ACHN (cell line): Measurements from ENCODE around the gene DNHD1.
A peak's percentile ranks its signal among the peaks of the same experiment; 100 is the strongest.
"Not testable (repeated sequence)": the region's sequence is repeated elsewhere in the genome, so short reads cannot be mapped to it uniquely, and the experiment has no call there.

ENCODE experiments used
- DNase-seq: peaks from one replicate; pipeline ENCODE4 v3.0.0-alpha.2; 2015
- in situ Hi-C: cut with HindIII; loops from 2 replicates; pipeline ENCODE4 v1.10.0; 2017; ENCODE audit warnings: low sequenced_read_pairs, low pct_ligation_motif_present, low pct_unique_long_range_greater_than_20kb

Gene DNHD1

DNA sequence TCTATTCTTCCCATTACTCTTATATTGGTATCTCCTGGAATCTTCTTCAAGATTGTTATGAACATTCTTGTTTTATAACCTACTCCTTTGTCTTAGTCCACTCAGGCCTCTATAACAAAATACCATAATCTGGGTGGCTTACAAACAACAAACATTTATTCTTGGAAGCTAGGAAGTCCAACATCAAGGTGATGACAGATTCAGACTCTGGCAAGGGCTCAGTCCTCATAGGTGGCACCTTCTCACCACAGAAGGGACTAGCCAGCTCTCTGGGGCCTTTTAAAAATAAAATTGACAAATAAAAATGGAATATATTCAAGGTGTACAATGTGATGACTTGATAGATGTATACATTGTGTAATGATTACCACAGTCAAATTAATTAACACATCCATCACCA lies 19.8 kb downstream of the DNHD1 start:
- no peak for DNase-seq
- in situ Hi-C loops: no loop called here

- DNase-seq: no peak
Observed at GRCh38 chr11:6520265-6520664, 23.2 kb downstream of the DNHD1 start.

GRCh38 chr11:6521946-6522345 lies 24.9 kb downstream of the DNHD1 start:
- in situ Hi-C loops, DNase-seq: not testable (repeated sequence)

More at GRCh38 chr11:6520265-6520664, 23.2 kb downstream of the DNHD1 start:
- in situ Hi-C loops: no loop called here

GRCh38 chr11:6523253-6523652 lies 26.2 kb downstream of the DNHD1 start:
- in situ Hi-C loops: no loop called here
- DNase-seq: peak; percentile 30

DNA sequence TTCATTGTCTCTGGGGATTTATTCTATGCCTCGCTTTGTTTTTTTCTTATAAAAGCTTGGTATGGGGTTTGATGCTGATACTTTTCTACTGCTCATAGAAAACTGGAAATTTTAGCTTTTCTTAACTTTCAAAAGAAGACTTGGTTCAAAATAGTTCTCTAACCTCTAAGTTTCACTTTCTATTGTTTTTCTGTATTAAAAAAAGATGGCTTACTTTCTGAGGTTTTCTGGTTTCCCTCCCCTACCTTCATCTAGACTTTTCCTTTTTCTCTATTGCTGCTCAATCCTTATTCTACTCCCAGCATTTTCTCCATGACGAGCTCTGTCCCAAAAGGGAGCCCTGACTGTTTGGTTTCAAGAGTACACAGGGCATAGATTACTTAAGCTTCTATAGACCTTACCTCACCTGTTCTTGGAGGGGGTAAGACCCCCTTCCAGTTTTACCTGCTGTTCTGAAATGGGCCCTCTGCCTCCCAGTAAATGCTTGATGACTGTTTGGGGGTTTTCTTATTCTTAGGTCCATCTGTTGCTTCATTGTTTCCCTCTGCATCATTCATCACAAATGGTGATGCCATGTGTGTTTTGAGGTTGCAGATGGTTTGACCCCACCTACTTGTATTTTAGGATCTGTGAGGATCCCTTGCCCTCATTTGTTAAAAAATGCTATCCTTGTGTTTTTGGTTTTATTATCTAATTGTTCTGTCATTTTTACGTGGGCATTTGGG lies 29.5 kb downstream of the DNHD1 start:
- no peak for DNase-seq
- in situ Hi-C loops: no loop called here

DNA sequence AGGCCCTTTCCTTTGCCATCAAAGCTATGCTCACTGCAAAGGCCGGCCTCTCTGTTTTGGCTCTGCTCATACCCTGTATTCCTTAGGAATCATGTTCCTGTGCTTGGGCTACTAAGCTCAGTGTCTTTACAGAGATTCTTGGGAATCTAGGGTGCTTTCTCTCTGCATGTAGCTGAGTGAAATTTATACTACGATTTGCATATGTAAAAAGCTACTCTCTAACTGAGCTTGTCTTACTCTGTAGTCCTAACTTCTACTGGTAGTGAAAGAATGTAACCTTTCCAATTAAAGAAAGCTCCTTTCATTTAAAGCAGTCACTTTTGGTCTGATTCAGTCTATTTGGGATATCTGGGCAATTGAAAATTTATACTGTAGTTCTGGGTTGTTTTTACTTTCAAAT lies 32.2 kb downstream of the DNHD1 start:
- no peak for DNase-seq
- in situ Hi-C loops: no loop called here

- no peak for DNase-seq
- in situ Hi-C loops: no loop called here
Observed at GRCh38 chr11:6530848-6531247, 33.8 kb downstream of the DNHD1 start.

GRCh38 chr11:6531267-6531752 lies 34.2 kb downstream of the DNHD1 start:
- peak; percentile 48 for DNase-seq
- in situ Hi-C loops: no loop called here

- DNase-seq: no peak
- in situ Hi-C loops: no loop called here
Observed at GRCh38 chr11:6538456-6538855, 41.4 kb downstream of the DNHD1 start.

- DNase-seq: no peak
- in situ Hi-C loops: no loop called here
Observed at GRCh38 chr11:6538945-6539344, 41.9 kb downstream of the DNHD1 start.

- no peak for DNase-seq
- in situ Hi-C loops: no loop called here
Observed at GRCh38 chr11:6539748-6540268, 42.7 kb downstream of the DNHD1 start.

DNA sequence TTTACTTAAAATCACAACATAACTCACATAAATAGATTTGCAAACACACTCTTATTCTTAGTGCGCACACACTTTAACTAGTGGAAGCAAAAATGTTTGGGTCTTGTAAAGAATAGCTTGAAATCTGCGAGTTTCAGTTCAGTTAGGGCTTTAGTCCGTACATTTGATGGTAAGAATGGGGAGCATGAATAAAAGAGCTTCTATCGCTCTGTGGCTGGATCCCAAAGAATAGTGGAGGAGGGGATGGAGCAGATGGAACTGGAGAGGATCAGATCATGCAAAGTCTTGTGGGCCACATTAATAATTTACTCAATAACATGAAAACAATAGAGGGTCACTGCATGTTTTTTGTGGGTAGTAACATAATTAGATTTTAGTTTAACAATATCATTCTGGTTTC lies 44.3 kb downstream of the DNHD1 start:
- no peak for DNase-seq

DNA sequence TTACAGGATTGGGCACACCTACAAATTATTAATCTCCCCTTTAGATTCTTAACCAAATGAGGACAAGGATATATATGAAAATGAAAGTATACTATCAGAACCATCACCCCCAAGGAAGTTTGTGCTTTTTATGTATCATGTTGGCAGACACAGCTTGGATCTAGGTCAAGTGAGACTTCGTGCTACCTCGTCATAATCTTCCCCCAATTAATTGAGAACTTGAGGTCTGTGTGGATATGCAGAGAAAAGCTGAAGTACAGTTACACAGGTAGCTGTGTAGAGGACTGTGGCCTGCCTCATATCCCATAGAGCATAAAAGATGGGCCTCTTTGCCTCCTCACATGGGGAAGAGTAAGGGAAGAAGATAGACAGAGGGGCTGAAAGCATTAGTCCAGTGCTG lies 45.6 kb downstream of the DNHD1 start:
- in situ Hi-C loops: no loop called here

More for the DNA sequence above, 44.3 kb downstream of the DNHD1 start:
- in situ Hi-C loops: no loop called here

DNA sequence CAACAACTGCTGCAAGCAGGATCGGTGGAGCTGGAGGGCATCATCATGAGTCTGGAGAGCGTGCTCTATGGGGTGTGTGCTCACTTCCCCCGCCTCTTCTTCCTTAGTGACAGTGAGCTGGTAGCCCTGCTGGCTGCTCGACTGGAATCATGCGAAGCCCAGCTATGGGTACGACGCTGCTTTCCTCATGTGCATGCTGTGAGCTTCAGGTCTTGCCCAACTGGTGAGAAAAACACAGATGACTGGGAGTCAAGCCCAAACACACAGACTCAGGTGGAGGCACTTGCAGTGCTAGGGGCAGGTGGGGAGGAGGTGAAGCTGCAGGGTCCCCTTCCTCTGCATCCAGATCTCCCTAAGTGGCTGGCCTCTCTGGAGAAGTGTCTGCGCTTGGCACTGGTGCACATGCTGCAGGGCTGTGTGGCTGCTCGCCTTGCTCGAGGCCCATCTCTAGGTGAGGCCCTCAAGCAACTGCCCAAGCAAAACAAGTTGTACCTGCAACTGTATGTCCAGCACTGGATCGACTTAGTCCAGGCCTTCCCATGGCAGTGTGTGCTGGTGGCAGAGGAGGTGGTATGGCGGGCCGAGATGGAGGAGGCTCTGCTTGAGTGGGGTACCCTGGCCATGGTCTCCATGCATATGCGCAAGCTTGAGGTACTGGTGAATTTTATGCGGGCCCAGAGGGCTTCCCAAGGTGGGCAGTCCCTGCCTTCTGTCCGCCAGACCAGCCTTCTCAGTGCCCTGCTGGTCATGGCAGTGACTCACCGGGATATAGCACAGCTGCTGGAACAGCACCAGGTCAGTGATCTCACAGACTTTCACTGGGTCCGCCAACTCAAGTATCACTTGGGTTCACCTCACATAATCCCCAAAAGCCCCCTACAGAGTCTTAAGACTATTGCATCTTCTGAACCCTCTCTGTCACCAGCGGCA lies 48.1 kb downstream of the DNHD1 start:
- DNase-seq: no peak
- in situ Hi-C loops: no loop called here

More for the DNA sequence above, 45.6 kb downstream of the DNHD1 start:
- DNase-seq: no peak

DNA sequence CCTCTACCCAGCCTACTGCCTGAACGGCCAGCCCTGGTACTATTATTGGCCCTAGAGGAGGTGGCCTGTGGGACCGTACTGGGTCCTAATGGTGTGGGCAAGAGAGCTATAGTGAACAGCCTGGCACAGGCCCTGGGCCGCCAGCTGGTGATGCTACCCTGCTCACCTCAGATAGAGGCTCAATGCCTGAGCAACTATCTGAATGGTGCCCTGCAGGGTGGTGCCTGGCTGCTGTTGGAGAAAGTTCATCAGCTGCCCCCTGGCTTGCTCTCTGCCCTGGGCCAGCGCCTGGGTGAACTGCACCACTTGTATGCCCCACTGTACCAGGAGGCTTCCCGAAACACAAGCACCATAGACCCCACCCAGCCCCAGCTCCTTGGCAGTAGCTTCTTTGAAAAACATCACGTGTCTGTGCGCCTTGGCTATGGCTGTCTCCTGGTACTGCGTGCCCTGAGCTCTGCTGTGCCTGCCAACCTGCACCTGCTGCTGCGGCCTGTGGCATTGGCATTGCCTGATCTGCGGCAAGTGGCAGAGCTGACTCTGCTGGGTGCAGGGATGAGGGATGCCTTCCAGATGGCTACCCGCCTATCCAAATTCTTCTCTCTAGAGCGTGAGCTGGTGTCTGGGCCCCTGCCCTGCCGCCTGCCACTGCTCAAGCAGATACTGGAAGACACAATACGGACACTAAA lies 49.0 kb downstream of the DNHD1 start:
- no peak for DNase-seq
- in situ Hi-C loops: no loop called here

DNA sequence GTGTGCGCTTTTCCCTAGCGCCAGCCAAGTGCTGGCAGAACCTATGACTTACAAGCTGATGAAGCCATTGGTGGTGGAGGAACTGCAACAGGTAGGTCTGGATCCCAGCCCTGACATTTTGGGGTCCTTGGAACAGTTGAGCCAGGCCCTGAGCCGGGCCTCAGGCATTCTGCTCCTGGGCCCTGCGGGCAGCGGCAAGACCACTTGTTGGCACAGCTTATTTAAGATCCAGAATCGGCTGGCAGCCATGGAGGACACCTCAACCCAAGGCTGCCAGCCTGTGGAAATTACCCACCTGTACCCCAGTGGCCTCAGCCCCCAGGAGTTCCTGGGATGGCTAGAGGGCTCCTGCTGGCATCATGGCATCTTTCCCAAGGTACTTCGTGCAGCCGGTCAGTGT lies 49.7 kb downstream of the DNHD1 start:
- in situ Hi-C loops: no loop called here
- no peak for DNase-seq

- DNase-seq: no peak
- in situ Hi-C loops: no loop called here
Observed at GRCh38 chr11:6547177-6547576, 50.1 kb downstream of the DNHD1 start.

- in situ Hi-C loops: no loop called here
- DNase-seq: no peak
Observed at GRCh38 chr11:6548121-6548520, 51.0 kb downstream of the DNHD1 start.

GRCh38 chr11:6548641-6549040 lies 51.6 kb downstream of the DNHD1 start:
- in situ Hi-C loops: no loop called here
- DNase-seq: no peak
